ENCODE data around the gene ABT1. TPM values are rescaled to one million over a fixed set of nuclear protein-coding genes. Genes with fewer than 3 reads are reported as not detected.

Gene ABT1
- total RNA-seq, 2 experiments from 2014 or later: 44.5 to 45.8 TPM

DNA sequence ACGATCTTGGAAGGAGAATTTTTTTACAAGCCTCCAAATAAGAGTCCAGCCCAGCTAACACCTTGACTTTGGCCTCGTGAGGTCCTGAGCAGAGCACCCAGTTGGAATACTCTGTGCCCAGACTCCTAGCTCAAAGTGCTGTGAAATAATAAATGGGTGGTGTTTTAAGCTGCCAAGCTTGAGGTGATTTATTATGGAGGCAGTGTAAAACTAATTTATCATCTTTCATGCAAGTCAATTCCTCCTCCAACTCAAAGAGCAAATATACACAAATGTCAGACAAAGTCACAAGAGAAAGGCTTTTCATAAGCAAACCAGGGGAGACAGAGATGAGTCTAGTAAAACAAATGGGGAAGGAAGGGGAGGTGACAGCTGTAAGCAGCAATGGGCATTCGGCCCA lies 12.7 kb downstream of the ABT1 start:
- DNase-seq: no peak

DNA sequence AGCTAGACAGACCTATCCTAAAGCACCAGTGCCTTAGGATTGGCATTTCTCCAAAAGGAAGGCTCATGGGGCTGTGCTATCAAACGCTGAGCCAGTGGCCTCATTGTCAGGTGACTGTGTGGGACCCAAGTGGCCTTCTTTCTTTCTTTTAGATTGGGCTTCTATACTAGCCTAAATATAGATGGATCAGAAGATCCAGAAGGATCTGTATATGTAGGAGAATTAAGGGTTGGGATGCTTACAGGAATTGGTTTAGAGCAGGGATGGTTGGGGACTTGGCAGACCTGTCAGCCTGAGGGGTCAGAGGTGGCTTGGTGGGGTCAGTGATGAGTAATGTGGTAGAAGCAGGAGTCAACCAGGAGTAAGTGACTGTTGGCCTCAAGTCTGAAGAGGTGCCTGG lies 14.8 kb downstream of the ABT1 start:
- peaks cover 3% of the 10 kb centered on the region for H3K9me3 Mint-ChIP-seq
- peaks cover 26% of the 10 kb centered on the region for H3K4me1 Mint-ChIP-seq
- no peak overlapping the region for H3K27ac Mint-ChIP-seq
- no peak overlapping the region for H3K4me3 Mint-ChIP-seq
- DNase-seq: no peak
- peaks cover 41% of the 10 kb centered on the region for H3K27me3 Mint-ChIP-seq
- H3K36me3 Mint-ChIP-seq: no peaks in the 10 kb centered on the region

More for the DNA sequence above, 12.7 kb downstream of the ABT1 start:
- H3K4me1 Mint-ChIP-seq: peaks cover 31% of the 10 kb centered on the region
- no peaks in the 10 kb centered on the region for H3K36me3 Mint-ChIP-seq
- no peak overlapping the region for H3K4me3 Mint-ChIP-seq
- no peaks in the 10 kb centered on the region for H3K9me3 Mint-ChIP-seq
- H3K27ac Mint-ChIP-seq: no peak overlapping the region
- peaks cover 22% of the 10 kb centered on the region for H3K27me3 Mint-ChIP-seq

DNA sequence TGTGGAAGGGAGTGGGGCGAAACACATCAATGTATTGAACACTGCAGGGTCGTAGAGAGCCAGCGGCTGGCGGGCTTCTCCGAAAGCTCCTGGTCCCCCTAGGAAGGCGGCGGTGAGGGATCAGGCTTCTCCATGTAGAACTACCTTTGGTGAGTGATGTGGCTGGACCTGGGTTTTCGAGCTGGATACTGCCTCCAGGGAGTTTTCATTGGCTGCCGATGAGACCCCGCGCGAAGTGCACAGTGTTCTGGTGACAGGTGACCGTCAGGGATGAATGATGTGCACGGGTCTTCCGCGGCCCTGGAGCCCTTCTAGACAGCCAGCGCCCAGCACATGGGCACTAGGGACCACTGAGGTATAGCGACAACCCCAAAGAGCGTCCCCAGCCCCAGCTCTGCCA lies 16.4 kb downstream of the ABT1 start:
- Mint-ChIP-seq H3K4me3 (peak overlapping the region; percentile 76), H3K27ac (no peak overlapping the region), H3K4me1 (peaks cover 18% of the 10 kb centered on the region), H3K27me3 (peaks cover 45% of the 10 kb centered on the region), H3K36me3 (no peaks in the 10 kb centered on the region), H3K9me3 (peaks cover 3% of the 10 kb centered on the region)
- no peak for DNase-seq

DNA sequence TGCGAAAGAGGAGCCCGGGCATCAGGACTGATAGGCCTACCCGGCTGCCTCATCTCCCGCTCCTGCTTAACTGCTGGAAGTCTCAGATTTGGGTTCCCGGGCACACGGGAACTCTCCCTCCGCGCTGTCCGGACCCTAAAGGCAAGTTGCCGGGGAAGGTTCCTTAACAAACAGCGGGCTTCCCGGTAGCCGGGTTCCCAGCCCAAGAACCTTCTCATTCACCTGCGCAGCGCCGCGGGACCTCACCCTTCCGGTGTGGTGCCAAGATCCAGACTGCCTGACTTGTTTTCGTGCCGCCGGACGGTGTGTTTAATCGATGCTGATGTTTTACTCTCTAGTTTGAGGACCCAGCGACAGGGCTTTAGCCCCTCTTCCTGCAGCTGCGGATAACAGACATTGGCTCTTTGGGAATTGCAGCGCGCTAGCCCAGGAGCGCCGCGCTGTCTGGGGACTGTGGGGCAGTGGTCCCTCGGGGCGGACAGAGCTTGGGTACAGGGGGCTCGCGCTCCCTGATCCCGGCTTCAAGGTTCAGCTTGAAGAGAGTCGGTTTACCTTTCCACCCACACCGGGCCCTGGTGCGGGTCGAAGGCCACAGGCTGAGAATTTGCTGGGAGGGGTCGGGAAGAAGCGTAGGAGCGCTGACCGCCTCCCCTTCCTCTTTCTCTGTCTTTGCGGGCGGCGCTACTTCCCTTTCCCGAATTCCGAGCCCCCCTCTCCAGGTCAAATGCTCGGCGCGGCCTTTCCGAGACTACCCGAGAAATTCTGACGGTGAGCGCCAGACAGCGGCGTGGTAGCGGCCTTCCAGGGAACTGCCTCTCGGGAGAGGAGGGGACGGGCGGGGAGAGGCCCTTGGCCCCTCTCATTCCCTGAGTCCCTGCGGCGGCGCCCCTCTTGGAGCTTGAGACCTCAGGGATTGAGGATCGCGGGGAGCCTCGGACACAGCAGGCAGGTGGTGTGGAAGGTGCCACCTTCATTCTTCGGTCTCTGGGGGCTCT lies 17.2 kb downstream of the ABT1 start:
- peaks cover 45% of the 10 kb centered on the region for H3K27me3 Mint-ChIP-seq
- H3K36me3 Mint-ChIP-seq: no peaks in the 10 kb centered on the region
- H3K27ac Mint-ChIP-seq: no peak overlapping the region
- peaks cover 16% of the 10 kb centered on the region for H3K4me1 Mint-ChIP-seq
- no peak for DNase-seq
- H3K9me3 Mint-ChIP-seq: peaks cover 3% of the 10 kb centered on the region
- peak overlapping the region; percentile 76 for H3K4me3 Mint-ChIP-seq

DNA sequence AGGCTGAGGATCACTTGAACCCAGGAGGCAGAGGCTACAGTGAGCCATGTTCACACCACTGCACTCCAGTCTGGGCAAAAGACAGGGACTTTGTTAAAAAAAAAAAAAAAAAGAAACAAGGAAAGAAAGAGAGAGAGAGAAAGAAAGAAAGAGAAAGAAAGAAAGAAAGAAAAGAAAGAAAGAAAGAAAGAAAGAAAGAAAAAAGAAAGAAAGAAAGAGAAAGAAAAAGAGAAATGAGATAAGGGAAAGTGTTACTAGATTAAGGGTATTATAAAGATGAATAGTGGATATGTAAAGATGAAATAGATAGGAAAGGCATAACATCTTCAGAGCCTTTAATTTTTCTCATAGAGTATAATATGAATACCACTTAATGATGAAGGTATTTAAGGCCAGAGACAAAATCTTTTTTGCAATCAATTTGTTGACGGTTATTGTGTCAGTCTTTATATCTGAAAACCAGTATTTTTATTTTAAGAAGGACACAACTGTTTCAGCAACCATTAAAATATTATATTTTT lies 26.6 kb downstream of the ABT1 start:
- peaks cover 42% of the 10 kb centered on the region for H3K27me3 Mint-ChIP-seq
- DNase-seq: no peak
- peaks cover 2% of the 10 kb centered on the region for H3K36me3 Mint-ChIP-seq
- H3K27ac Mint-ChIP-seq: no peak overlapping the region
- no peak overlapping the region for H3K4me3 Mint-ChIP-seq
- H3K4me1 Mint-ChIP-seq: no peaks in the 10 kb centered on the region
- H3K9me3 Mint-ChIP-seq: peaks cover 8% of the 10 kb centered on the region

DNA sequence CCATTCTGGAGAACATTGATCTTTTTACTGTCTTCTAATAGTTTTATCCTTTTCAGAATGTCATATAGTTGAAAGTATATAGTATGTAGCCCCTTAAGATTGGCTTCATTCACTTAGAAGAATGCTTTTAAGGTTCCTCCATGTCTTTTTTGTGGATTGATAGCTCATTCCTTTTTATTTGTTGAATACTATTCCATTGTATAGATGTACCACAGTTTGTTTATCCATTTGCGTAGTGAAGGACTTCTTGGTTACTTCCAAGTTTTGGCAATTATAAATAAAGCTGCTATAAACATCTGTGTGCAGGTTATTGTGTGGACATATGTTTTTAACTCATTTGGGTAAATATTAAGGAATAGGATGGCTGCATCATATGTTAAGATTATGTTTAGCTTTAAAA lies 27.8 kb downstream of the ABT1 start:
- Mint-ChIP-seq H3K9me3 (peaks cover 8% of the 10 kb centered on the region), H3K4me1 (no peaks in the 10 kb centered on the region), H3K27me3 (peaks cover 38% of the 10 kb centered on the region)

DNA sequence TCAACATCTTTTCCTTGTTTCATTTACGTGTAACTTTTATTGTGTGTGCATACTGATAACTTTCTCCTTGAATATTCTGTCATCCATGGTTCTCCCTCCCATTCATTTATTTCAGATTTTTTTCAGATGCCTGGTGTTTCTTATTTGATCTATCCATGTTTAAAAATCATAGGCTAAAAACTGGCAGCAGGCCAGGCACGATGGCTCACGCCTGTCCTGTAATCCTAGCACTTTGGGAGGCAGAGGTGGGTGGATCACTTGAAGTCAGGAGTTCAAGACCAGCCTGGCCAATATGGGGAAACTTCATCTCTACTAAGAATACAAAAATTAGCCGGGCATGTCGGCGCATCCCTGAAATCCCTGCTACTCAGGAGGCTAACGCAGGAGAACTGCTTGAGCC lies 31.1 kb downstream of the ABT1 start:
- no peak overlapping the region for H3K4me3 Mint-ChIP-seq
- H3K27ac Mint-ChIP-seq: no peak overlapping the region
- DNase-seq: no peak
- H3K4me1 Mint-ChIP-seq: no peaks in the 10 kb centered on the region
- H3K9me3 Mint-ChIP-seq: peaks cover 8% of the 10 kb centered on the region
- peaks cover 14% of the 10 kb centered on the region for H3K27me3 Mint-ChIP-seq
- H3K36me3 Mint-ChIP-seq: peaks cover 6% of the 10 kb centered on the region

More for the DNA sequence above, 27.8 kb downstream of the ABT1 start:
- Mint-ChIP-seq H3K36me3 (peaks cover 3% of the 10 kb centered on the region), H3K27ac (no peak overlapping the region), H3K4me3 (no peak overlapping the region)
- no peak for DNase-seq

DNA sequence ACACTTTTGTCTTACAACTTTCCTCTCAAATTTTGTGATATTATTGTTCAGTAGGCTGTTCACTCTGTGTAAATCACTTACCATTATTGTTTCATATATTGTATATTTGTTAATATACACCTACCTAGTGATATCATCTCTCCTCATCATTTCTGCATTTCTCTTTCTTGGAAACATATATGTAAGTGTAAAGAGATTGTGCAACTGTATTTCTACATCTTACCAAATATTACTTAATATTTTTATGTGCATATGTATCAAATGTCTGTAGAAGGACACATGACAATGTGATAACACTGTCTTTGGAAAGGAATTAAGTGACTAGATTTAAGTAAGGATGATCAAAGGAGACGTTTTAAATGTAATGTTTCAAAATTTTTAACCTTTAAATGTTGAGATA lies 32.6 kb downstream of the ABT1 start:
- peaks cover 19% of the 10 kb centered on the region for H3K36me3 Mint-ChIP-seq

DNA sequence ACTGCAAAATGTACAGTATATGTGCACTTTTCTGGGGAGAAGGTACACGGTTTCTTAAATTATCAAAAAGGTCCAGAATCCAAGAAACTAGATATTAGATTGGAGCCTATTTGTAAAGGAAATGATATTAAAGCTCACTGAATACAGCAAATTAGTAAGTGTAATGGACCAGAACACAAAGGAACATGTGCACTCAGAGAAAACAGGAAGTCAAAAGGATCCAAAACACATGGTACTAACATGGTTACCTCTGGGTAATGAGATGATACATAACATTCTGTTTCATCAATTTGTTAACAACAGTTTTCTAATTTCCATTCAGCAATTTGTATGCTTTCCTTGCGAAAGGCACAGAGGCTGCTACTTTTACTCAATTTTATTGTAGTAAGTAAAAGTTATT lies 44.1 kb downstream of the ABT1 start:
- Mint-ChIP-seq H3K4me1 (no peaks in the 10 kb centered on the region), H3K9me3 (peaks cover 47% of the 10 kb centered on the region)

More for the DNA sequence above, 32.6 kb downstream of the ABT1 start:
- DNase-seq: no peak
- H3K4me3 Mint-ChIP-seq: no peak overlapping the region
- no peak overlapping the region for H3K27ac Mint-ChIP-seq
- peaks cover 9% of the 10 kb centered on the region for H3K9me3 Mint-ChIP-seq
- no peaks in the 10 kb centered on the region for H3K4me1 Mint-ChIP-seq
- peaks cover 8% of the 10 kb centered on the region for H3K27me3 Mint-ChIP-seq

DNA sequence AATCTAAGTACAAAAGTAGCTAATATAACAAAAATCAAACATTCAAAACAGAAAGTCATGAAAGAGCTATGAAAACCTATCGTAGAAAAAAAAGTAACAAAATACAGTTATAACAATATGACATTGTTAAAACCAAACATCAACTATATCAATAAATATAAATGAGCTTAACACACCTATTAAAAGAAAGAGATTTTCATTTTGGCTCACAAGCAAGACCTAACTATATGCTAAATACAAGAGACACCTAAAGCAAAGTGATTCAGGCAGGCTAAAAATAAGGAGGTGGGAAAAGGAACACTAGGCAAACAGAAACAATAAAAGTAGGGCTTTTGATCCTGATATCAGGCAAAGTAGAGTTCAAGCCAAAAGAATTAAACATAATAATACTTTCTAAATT lies 49.3 kb downstream of the ABT1 start:
- Mint-ChIP-seq H3K9me3 (peaks cover 41% of the 10 kb centered on the region), H3K4me3 (no peak overlapping the region), H3K27ac (no peak overlapping the region), H3K4me1 (no peaks in the 10 kb centered on the region), H3K27me3 (no peaks in the 10 kb centered on the region), H3K36me3 (peaks cover 73% of the 10 kb centered on the region)
- DNase-seq: no peak

More for the DNA sequence above, 44.1 kb downstream of the ABT1 start:
- no peak for DNase-seq
- Mint-ChIP-seq H3K27me3 (no peaks in the 10 kb centered on the region), H3K27ac (no peak overlapping the region), H3K36me3 (peaks cover 67% of the 10 kb centered on the region), H3K4me3 (no peak overlapping the region)

Other genes starting within 250 kb of the ABT1 start
- 10 to 100 TPM; 25.6 to 27.0 TPM for gene BTN3A2, start 231.8 kb upstream of the ABT1 start, total RNA-seq
- 10 to 100 TPM; 12.8 to 14.9 TPM for gene BTN2A2, start 213.8 kb upstream of the ABT1 start, total RNA-seq
- 10 to 100 TPM; 19.0 to 20.7 TPM for gene BTN3A1, start 194.7 kb upstream of the ABT1 start, total RNA-seq
- gene BTN3A3, start 156.4 kb upstream of the ABT1 start, total RNA-seq: 10 to 100 TPM; 28.8 to 30.1 TPM
- gene BTN2A1, start 139.0 kb upstream of the ABT1 start, total RNA-seq: 10 to 100 TPM; 19.0 to 21.3 TPM
- gene BTN1A1, start 96.7 kb upstream of the ABT1 start, total RNA-seq: under 1 TPM; 0.14 to 0.16 TPM
- gene HMGN4, start 58.6 kb upstream of the ABT1 start, total RNA-seq: 10 to 100 TPM; 89.2 to 90.1 TPM
- gene ZNF322, start 62.8 kb downstream of the ABT1 start, total RNA-seq: 1 to 10 TPM; 8.3 to 8.7 TPM